Stimulated activated CD4-positive, alpha-beta T cell treated with anti-CD3 and anti-CD28 coated beads, Interleukin-2, amount 100 ng/mL, for 24 hours (primary cell): Measurements from ENCODE around the gene CAMSAP1.
"Not testable (repeated sequence)": the region's sequence is repeated elsewhere in the genome, so short reads cannot be mapped to it uniquely, and the experiment has no call there.

Experiments used
- DNase-seq, 2 donors: peaks; one replicate each; pipeline ENCODE4 v3.0.0-alpha.2; 2020

Gene CAMSAP1

DNA sequence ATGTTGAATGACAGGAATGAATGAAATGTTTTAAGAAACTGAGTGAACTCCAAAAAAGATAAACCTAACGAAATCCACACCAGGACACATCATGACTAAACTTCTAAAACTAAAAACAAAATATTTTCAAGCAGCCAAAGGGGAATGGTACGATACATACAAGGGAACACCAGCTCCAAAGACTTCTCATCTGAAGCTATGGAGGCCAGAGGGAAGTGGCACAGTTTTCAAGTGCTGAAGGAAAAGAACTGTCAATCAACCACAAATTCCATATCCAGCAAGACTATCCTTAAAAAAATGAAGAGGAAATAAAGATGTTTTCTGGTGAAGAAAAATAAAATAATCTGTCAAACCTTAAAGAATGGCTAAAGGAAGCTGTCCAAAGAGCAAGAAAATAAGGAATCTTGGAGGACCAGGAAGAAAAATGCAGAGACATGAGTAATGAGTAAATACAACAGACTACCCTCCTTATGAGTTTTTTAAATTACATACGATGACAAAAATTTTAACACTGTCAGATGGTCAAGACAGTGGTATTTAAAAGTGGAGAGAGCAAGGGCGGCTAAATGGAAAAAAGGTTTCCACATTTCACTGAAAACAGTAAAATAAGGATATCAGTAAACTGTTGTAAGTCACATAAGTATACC lies 12.0 kb downstream of the CAMSAP1 start:
- DNase-seq = no peak

DNA sequence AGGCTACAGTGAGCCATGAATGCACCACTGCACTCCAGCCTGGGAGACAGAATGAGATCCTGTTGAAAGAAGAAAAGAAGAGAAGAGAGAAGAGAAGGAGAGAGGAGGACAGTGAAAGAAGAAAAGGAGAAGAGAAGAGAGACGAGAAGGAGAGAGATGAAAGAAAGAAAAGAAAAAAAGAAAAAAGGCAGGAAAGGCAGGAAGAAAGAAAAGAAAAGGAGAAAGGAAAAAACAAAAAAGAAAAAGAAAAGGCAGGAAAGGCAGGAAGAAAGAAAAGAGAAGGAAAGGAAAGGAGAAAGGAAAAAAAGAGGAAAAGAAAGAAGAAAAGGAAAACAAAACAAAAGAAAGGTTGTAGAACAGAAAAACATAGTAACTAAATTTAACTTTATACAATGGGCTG lies 14.2 kb downstream of the CAMSAP1 start:
- no peak for DNase-seq

DNA sequence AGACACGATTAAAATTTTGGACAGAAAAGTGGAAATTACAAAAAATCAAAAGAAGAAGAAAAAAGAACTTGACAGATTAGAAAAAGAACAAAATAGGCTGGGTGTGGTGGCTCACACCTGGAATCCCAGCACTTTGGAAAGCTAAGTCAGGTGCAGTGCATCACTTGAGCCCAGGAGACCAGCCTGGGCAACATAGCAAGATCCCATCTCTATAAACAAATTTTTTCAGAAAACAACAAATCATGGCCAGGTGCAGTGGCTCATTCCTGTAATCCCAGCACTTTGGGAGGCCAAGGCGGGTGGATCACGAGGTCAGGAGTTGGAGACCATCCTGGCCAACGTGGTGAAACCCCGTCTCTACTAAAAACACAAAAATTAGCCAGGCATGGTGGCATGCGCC lies 15.0 kb downstream of the CAMSAP1 start:
- DNase-seq = not testable (repeated sequence)

DNA sequence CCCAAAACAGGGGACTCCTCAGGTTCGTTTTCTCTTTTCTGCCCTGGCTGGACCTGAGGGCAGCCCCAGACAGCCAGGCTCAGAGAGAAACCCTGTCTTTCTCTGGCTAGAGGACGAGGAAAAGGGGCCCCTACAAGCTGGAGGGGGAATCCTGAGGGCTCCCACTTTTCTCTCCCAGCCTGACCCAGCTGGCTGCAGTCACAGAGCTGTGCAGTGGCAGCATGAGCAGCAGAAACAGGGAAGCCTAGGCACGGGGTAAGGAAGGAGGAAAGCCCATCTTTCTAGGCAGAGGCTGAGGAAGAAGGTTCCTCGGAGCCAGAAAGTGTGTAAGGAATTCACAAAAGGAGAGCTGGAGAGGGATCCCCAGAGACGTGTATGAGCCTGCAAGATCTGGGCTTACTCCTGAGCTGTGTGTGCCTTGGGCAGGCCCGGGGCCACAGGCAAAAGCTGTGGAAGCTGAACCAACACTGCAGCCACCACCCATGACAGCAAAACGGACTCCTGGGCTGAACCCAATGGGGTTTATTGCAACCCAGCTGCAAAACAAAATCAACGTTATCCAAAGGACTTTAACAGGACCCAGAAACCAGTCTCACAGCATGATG lies 16.2 kb downstream of the CAMSAP1 start:
- DNase-seq = no peak

DNA sequence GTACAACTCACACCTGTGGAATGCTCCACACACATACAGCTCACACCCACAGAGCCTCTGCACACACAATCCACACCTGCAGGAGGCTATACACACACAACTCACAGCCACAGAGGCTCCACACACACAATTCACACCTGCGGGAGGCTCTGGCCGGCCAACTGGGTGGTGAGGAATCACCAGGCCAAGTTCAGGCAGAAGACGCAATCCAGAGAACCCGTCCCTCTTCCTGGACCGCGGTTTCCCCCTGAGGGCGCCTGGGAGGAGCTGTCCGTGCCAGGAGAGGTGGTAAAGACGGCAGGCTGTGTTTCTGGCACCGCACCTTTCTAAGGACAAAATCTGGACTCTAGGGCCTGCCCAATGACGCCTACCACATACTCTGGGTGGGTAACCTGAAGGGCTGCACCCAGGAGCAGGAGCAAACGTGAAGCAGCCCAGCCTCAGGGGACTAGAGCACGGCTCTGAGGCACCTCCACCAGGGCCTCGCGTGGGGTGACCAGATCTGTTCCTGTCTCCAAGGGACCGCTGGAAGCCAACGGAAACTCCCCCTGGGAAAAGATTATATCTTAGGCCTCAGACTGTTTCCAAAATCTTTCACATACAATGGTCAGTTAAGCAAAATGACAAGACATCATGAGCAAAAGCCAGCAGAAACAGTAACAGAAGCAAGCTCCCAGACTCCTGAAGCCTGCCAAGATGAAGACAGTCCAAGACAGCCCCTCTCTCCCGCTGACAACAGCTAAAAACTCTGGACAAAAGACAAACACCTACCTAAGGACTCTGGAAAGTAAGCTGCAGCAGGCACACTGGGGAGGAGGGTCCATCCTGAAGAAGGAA lies 16.9 kb downstream of the CAMSAP1 start:
- no peak for DNase-seq

DNA sequence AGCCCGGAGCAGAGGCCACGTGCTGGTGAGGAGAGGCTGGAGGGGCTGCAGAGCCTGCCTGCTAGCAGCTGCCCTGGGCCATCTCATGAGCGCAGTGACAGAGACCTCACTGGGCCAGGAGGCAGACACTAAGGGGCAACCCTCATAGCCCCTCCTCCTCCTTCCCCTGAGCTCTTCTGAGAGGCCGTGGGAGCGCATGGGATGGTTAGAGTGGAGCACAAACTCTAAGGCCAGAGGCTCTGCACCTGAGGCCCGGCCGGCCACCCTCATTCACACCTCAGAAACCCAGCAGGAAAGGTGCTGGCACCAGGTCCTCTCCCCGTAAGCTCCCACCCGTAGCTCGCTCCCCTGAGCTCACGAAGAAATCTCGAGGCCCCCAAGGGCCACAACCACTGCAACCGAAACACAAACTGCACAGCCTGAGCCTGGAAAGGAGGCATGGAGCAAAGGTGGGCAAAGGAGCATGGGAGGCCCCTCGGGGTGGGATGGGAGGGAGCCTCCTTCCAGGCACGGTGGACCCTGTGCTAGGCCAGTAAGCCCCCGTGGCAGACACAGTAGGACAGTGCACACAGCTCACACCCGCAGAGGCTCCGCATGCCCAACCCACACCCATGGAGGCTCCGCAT lies 17.7 kb downstream of the CAMSAP1 start:
- no peak for DNase-seq

DNA sequence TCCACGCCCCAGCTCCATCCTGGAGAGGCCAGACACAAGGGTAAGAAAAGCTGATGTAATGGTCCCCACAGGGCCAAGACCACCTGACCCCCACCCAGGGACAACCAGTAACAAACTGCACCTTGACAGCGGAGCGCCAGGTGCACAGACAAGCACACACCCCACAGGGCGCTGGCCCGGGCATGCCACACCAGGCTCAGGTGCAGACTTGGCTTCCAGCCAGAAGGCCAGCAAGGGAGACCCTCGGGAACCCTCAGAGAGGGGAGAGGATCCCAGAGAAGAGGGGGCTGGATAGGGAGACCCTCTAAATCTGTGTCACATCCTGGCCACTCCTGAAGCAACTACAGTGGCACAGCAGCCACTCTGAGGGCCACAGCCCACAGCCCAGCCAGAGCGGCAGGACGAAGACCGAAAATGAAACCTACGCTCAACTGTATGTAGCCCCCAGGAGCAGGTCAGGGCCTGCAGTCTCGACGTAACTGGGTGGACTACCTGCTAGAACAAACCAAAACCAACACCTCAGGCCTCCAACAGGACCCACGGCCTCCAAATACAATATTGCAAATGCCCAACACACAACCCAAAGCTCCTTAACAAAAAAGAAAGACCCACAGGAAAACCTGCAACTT lies 18.5 kb downstream of the CAMSAP1 start:
- no peak for DNase-seq

DNA sequence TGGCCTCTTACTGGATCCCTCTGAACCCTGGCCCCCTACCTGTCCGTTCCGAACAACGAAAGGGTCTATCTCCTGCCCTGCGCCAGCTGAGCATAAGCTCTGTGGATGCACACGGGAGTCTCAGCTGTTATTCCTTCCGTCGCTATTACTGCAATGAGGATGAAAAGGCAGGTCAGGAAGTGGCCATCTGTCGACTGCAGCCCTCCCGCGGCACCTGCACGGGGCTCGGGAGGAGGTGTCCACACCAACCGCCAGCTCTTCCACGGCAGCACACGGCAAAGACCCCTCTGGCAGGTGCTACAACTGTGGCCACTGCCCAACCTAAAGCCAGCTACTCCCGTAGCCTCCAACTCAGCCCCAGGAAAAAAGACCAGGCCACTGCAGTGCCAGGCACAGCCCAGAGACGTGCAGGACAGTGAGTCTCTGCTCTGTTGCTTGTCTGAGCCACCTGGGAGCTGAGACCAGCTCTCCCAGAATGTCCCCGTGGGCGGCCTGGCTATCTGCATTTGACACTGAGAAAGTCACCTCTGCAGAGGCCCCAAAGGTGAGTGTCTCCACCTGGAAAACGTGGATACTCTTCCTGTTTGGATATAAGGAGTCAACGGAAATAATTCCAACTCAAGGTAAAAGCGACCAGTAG lies 19.1 kb downstream of the CAMSAP1 start:
- DNase-seq = no peak

DNA sequence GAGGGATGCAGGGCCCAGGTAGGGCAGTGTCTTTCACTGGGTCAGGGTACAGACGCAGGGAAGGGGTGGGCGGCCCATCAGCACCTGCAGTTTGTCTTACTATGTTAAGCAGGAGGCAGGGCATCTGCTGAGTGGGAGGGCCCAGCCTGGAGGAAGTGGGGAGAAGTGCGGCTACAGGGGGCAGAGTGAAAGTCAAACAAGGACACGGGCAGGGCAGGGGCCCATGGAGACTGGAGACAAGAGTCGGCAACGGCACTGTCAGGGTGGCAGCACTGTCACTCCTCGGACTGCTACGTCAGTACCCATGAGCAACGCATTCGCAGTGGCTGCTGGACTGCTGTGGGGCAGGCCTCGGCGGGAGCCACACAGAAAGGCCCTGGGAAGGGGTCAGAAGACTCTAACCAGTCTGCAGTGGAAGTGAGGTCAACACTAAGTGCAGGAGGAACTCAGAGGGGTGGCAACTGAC lies 19.7 kb downstream of the CAMSAP1 start:
- DNase-seq = peak; percentile 43 to 55

DNA sequence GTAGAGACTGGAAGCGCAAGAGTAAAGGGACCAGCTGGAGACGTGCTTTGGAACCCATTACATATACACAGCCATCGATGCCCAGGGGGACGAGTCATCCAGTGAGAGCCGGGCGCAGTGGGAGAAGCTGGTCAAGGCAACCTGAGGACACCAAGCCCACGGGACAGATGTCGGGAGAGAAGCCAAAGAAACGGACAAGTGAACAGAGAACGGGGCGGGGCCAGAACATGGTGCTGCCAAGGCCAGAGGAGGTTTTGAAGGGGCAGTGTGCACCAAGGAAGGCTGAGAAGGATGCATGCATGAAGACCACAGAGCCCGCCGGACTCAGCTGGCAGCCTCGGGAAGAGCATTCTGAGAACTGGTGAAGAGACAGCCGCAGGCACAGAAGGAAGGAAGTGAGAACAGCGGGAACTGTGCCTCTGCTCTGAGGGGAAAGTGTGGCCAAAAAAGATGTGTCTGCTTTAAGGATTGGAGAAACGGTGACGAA lies 20.3 kb downstream of the CAMSAP1 start:
- DNase-seq = no peak

DNA sequence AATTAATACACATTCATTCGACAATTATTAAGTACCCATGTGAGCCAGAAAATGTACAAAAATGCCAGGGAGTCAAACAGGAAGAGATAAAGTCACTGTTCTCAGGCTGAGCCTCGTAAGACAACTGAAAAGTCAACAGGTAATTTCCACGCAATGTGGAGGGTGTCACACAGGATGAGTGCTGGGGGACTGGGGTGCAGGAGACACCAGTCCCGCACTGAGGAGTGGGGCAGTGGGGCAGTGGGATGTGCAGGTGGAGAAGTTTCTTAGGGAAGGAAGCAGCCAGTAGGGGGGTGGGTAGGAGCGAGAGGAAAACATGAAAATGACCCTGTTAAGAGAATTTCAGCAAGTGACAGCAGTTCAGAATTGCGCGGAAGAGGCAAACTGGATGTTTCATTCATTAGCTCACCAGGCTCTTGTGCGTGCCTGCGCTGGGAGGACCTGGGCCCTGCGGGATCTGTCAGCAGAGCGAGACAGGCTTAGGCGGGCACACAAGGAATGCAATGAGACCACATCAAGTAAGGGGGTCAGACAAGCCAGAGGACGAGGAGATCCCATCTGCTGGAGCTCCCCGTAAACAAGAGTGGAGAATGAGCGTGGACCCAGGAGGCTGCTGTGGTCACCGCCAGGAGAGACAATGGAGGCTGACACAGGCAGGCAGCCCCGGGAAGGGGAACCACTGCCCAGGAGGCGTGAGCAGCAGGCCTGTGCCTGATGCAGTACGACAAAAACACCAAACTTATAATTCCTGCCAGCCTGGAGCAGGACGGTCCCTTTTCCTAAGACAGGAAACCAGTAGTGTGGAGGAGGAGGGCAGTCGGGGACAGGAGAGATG lies 21.0 kb downstream of the CAMSAP1 start:
- no peak for DNase-seq

DNA sequence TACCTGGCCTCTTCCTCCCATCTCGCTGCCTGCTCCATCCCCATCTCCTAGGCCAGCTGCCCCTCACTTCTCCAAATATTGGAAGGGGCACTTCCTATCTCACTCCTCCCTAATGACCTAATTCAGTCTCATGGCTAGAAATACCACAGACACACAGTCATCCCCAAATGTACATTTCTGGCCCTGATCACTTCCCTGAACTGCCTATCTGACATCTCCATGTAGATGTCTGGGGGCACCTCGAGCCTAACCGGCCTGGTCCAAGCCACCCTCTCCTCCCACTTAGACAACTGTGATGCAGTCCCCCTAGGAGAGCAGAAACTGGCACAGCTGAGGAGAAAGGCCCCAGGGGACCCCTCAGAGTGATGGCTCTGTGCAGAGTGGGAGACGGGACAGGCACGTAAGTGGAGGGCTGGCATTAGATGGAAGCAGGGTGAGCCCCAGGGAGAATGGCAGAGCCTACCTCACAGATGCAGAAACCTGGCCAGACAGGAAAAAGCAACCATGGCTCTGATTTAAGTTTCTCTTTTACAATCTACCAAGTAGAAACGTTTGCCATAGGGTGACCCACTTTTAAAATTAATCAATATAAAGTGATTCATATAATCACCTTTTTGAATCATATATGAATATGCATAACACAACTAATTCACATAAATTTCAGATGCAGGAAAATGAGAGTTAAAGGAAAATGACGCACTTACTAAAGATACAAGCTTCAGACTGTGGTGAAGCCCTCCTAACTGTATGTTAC lies 22.1 kb downstream of the CAMSAP1 start:
- DNase-seq = no peak

DNA sequence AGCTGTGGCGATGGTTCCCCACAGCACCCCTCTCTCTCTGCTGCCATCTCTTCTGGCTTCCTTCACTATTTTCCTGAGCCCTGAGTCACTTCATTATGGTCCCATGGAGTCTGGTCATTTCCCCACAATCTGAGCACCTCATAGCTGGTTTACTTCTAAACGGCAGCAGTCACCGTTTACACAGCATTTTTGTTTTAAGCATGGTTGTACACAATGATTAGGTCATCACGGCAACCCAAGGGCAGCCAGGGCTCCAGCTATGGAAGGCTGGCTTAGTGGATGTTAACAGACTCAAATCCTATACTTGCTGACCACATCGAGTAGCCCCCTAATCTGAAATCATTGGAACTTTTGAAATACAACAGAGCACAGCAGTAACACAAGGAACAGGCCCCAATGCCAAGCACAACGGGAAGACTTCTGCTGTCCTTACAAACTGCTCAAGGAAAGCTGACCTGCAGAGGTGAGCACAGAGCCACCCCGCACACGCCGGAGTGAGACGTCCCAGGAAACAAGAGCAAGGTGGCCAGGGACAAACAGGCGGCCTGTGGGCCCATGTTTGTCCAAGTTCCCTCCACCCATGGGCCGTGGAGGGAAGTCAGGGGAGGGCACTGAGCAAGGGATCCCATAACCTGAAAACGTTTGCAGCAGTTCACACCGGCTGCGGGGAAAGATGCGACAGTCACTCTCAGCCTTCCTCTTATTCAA lies 22.9 kb downstream of the CAMSAP1 start:
- no peak for DNase-seq

DNA sequence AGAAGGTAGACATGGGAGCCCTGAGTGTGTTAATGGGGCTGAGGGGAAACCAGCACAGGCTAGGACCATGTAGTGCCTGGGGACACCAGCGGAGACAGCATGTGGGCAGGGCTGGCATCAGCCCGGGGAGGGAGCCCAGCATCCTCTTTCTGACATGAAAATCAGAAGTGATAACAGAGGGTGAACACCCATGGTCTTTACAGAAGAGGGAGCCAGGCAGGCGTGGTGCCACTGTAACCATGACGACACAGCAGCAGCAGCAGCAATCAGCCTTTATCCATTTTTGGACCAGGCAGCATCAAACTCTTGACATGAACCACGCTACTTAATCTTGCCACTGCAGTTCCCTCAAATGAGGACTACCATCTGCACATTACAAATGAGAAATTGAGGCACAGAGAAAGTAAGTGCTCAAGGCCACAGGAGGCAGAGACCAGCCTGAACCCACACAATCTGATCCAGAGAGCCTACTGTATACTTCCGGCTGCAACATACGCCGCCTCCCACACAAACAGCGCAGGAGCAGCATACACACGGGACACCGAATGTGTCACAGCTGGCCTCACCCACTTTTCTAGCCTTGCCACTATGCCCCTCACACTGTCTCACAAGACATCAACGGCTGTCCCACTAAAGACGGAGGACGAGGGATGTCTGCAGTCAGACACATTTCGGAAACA lies 23.8 kb downstream of the CAMSAP1 start:
- DNase-seq = no peak

DNA sequence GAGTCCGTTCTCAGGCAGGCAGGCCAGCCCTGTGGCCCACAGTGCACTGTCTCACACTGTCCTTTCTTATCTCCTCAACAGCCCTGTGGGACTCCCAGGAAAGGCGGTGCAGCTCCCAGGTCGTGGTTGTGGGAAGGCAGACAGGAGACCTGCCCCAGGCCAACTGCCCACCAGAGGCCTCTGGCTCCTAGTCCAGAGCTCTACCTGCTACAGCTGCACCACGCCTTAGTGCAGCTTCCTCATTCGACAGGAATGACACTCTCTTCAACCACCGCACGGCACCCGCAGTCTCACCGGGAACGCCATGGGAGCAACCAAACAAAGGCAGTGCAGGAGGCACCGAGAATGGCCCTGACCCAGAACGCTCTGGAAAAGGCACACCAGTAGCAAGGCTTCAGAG lies 25.3 kb downstream of the CAMSAP1 start:
- DNase-seq = no peak

DNA sequence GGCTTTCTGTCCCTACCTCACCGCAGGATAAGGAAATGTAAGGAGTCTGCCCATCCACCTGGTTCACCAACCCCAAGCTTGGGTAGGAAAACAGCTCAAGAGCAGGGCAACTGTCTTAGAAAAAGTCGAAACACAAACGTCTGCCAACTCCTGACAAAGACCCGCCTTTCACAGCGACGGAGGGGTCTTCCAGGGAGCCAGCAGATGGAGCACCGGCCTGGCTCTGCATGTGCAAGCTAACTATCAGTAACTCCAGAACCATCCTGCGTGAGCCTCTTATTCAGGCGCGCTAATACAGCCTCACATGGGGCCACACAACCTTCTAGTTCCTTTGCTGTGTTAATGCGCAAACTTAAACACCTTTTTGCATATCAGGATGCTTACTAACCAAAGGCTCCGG lies 26.9 kb downstream of the CAMSAP1 start:
- no peak for DNase-seq

DNA sequence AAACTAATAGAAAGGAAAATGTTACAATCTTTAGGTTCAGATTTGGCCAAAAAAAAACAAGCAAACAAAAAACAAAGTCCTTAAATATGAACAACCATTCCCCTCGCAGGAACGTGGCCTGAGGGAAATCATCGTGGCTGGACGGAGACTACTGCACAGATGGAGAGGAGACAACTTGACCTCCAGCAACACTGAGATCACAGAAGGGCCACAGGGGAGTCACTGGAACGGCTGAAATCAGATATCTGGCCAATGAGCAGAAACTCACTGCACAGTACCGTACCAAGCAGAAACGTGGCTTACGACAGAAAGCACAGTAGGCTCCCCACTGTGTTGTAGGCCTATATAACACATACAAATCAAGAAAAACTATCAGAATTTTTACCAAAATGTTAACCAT lies 27.7 kb downstream of the CAMSAP1 start:
- no peak for DNase-seq

DNA sequence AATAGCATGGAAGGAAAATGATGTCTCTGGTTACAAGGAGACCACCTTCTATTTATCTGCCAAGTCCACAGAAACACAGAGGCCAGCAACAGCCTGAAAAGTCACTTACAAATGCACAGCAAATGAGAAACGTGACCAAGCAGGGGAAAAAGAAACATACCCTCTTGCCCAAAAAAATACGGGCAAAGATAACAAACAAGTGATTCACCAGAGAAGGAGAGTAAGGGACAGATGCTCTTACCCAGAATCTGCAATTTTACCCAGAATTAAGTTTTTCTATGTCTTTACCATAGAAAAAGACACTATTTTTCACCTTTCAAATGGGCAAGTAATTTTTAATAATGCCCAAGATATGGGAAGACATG lies 28.1 kb downstream of the CAMSAP1 start:
- DNase-seq = no peak

DNA sequence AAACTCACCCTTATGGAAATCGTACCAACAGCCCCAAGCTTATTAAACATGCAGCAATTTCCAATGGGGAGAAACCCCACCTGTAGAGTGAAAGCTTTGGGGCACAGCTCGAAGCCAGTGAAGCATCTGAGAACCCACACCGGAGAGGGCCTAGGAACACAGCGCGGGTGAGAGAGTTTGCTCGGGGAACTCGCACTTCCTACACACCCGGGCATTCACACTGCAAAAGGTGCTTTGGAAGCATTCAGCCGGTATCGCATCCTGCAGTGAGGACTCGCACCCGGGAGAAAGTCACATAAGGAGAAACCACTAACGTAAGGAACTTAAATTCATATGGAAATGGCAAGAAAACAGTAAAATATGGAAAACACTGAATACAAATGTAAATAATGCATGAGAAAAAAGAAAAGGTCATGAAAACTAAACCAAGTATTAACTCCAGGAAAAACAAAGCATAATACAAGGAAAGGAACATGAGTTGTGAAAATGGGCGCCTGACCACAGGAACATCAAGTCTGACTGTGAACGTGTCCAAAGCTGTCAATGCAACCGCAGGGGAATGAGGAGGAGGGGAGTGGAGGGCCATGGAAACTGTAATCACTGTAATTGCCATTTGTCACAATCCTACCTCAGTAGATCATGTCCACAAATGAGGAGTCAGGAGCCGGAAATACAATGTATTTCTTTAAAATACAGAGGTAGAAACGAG lies 28.7 kb downstream of the CAMSAP1 start:
- DNase-seq = no peak
